HepG2 (cell line): Measurements from ENCODE around the gene KANSL3. TPM values are rescaled to one million over a fixed set of nuclear protein-coding genes. Genes with fewer than 3 reads are reported as not detected.

ENCODE experiments used
- ELF1 ChIP-seq: sonication (generic); formaldehyde crosslinking; IDR thresholded peaks from 2 replicates; pipeline ENCODE4 v1.4.0; 2020; ENCODE audit warnings: missing genetic modification reagents
- HNRNPLL ChIP-seq: fragments of 200-400 bp; formaldehyde crosslinking; IDR thresholded peaks from 2 replicates; pipeline ENCODE4 v1.6.1; 2017; ENCODE audit warnings: mild to moderate bottlenecking, low read depth, low read length; ENCODE audit not compliant: poor library complexity, severe bottlenecking
- SP5 ChIP-seq: IDR thresholded peaks from 2 replicates; pipeline ENCODE4 v1.6.1; 2016; ENCODE audit warnings: low read depth, borderline replicate concordance
- ZBTB40 ChIP-seq, 2 experiments: fragments of 450-650 bp in 1 of 2; sonication (generic) in 1 of 2; formaldehyde crosslinking in 1 of 2; IDR thresholded peaks; 2 replicates each; pipeline versions ENCODE4 v1.6.1 to v1.8.0; 2016 to 2022; ENCODE audit warnings: antibody characterized with exemption in 1 of 2, mild to moderate bottlenecking in 1 of 2, missing genetic modification reagents in 1 of 2
- polyA plus RNA-seq, 8 experiments: library from polyadenylated mRNA; depleted of rRNA in 3 of 8; stranded (reverse) in 7 of 8; unstranded in 1 of 8; fragments of >200 nt; fragmentation: Illumina TruSeq in 4 of 8; extraction: Trizol in 4 of 8; gene quantifications; 2 replicates each; pipeline versions ENCODE4 v1.2.1 to v1.2.3, GENCODE V29; 2011 to 2016; ENCODE audit warnings: low read depth in 4 of 8, missing spikeins in 1 of 8, mixed read lengths in 1 of 8; ENCODE audit not compliant: insufficient read depth in 1 of 8
- total RNA-seq, 5 experiments: library from RNA; depleted of rRNA; stranded (reverse); fragments of >200 nt; fragmentation: Illumina TruSeq; extraction: Trizol; gene quantifications; 2 replicates each; pipeline ENCODE4 v1.2.3, GENCODE V29; 2016; ENCODE audit warnings: low read depth in 1 of 5

The KANSL3 gene
- total and polyA plus RNA-seq, 2 of the 13 experiments (the other 11 are each of a cell fraction or from before 2014, with no cell fraction given) = 20.8 to 37.3 TPM

GRCh38 chr2:96648306-96648930 is 10.3 kb upstream of the KANSL3 start (continued):
- TF ChIP-seq ZBTB40 (IDR thresholded peaks at IDR 0.05) (no peak), ZBTB40 (CRISPR knock-in tag; IDR thresholded peaks at IDR 0.05) (no peak), SP5 (CRISPR knock-in tag) (no peak), HNRNPLL (no peak), ELF1 (CRISPR knock-in tag) (no peak)
- TF ChIP-seq, all 625 proteins: peak for 0
